GM21381 (cell line): ENCODE measurements around the gene HBP1.
"Not testable (repeated sequence)": the region's sequence is repeated elsewhere in the genome, so short reads cannot be mapped to it uniquely, and the experiment has no call there.

Experiments
- ATAC-seq: cut with Tn5 transposase; IDR thresholded peaks from one replicate; pipeline ENCODE4 v1.9.1; 2021; ENCODE audit warnings: mild to moderate bottlenecking, moderate library complexity; ENCODE audit not compliant: unreplicated experiment

HBP1 gene

GRCh38 chr7:107219563-107220244 lies 50.9 kb downstream of the HBP1 start:
- no peak for ATAC-seq

GRCh38 chr7:107220356-107220755 lies 51.6 kb downstream of the HBP1 start:
- no peak for ATAC-seq

GRCh38 chr7:107220806-107221205 lies 52.0 kb downstream of the HBP1 start:
- not testable (repeated sequence) for ATAC-seq

GRCh38 chr7:107224374-107225223 lies 55.8 kb downstream of the HBP1 start:
- ATAC-seq = no peak

- ATAC-seq = no peak
These were observed 59.5 kb downstream of the HBP1 start for GRCh38 chr7:107228291-107228690.

GRCh38 chr7:107230334-107230733 lies 61.5 kb downstream of the HBP1 start:
- no peak for ATAC-seq

GRCh38 chr7:107232568-107233090 lies 63.8 kb downstream of the HBP1 start:
- no peak for ATAC-seq

- ATAC-seq = no peak
These were observed 64.4 kb downstream of the HBP1 start for GRCh38 chr7:107233174-107233573.

GRCh38 chr7:107233981-107234380 lies 65.2 kb downstream of the HBP1 start:
- no peak for ATAC-seq

GRCh38 chr7:107234436-107234835 lies 65.6 kb downstream of the HBP1 start:
- no peak for ATAC-seq

GRCh38 chr7:107236862-107237261 lies 68.1 kb downstream of the HBP1 start:
- ATAC-seq = no peak

- ATAC-seq = no peak
These were observed 68.6 kb downstream of the HBP1 start for GRCh38 chr7:107237451-107237850.

- ATAC-seq = no peak
These were observed 73.5 kb downstream of the HBP1 start for GRCh38 chr7:107242267-107242666.

- no peak for ATAC-seq
These were observed 75.8 kb downstream of the HBP1 start for GRCh38 chr7:107244613-107245012.

GRCh38 chr7:107246836-107247235 lies 78.0 kb downstream of the HBP1 start:
- ATAC-seq = not testable (repeated sequence)

- ATAC-seq = no peak
These were observed 79.9 kb downstream of the HBP1 start for GRCh38 chr7:107248551-107249316.

- no peak for ATAC-seq
These were observed 83.2 kb downstream of the HBP1 start for GRCh38 chr7:107251963-107252362.
